Activated CD8-positive, alpha-beta T cell treated with anti-CD3 and anti-CD28 coated beads, Interleukin-2, amount 10 ng/mL, durations not matched to agents 7 days and 5 days (primary cell): ENCODE data around the gene SUGCT. TPM values are rescaled to one million over a fixed set of nuclear protein-coding genes. Genes with fewer than 3 reads are reported as not detected.

Experiments used
- ATAC-seq: fragments of 150-1000 bp; cut with Tn5 transposase; one replicate; pipeline ENCODE4 v1.10.0; 2021; ENCODE audit warnings: moderate library complexity
- CTCF ChIA-PET: fragments of 350-600 bp; sonication (Branson Sonifier 250); formaldehyde crosslinking; loops from one replicate; lab custom pipeline; 2021; ENCODE audit warnings: antibody characterized with exemption; lab: Charles Lee
- POLR2A ChIA-PET: fragments of 350-600 bp; sonication (Branson Sonifier 250); formaldehyde crosslinking; loops from one replicate; lab custom pipeline; 2021; ENCODE audit warnings: antibody characterized with exemption; lab: Charles Lee
- DNase-seq: peaks from one replicate; pipeline ENCODE4 v3.0.0-alpha.2; 2020
- H3K27ac Mint-ChIP-seq: one replicate; pipeline ENCODE4 v1.8.0; 2021; ENCODE audit warnings: mild to moderate bottlenecking, mixed read lengths
- H3K27me3 Mint-ChIP-seq: one replicate; pipeline ENCODE4 v1.8.0; 2021; ENCODE audit warnings: low read depth, mixed read lengths
- H3K36me3 Mint-ChIP-seq: one replicate; pipeline ENCODE4 v1.8.0; 2021; ENCODE audit warnings: low read depth, mixed read lengths
- H3K4me1 Mint-ChIP-seq: one replicate; pipeline ENCODE4 v1.8.0; 2021; ENCODE audit warnings: low read depth, mixed read lengths
- H3K4me3 Mint-ChIP-seq: one replicate; pipeline ENCODE4 v1.8.0; 2021; ENCODE audit warnings: mild to moderate bottlenecking, mixed read lengths
- H3K9me3 Mint-ChIP-seq: one replicate; pipeline ENCODE4 v1.8.0; 2022; ENCODE audit warnings: mixed read lengths; ENCODE audit not compliant: insufficient read depth
- total RNA-seq, 2 experiments: library from RNA; stranded (reverse); gene quantifications; one replicate each; pipeline ENCODE4 v1.2.3, GENCODE V29; 2021

The SUGCT gene
- total RNA-seq, 2 experiments from 2014 or later: 0.44 TPM; not detected in 1

DNA sequence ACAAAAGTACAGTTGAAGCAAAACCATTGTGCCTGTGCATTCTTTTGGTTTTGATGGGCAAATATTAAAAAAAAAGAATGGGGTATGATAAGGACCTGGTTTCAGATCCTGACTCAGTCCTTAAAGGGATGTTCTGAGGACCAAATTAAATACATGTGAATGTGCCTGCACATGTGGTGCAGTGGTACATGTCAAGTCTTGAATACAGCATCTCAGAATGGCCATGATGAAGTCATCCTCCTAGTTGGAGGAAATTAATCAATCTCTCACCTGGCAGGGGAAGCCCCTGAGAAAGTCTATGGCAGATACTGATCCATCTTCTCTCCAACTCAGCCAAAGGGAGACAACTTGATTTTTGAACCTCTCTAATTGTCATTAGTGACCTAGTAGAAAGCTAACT is 207.0 kb downstream of the SUGCT start:
- ChIA-PET POLR2A (no interaction called here), CTCF (no interaction called here)
- H3K27me3 Mint-ChIP-seq: no peaks in the 10 kb centered on the region
- no peak overlapping the region for H3K27ac Mint-ChIP-seq
- no peaks in the 10 kb centered on the region for H3K36me3 Mint-ChIP-seq
- H3K4me1 Mint-ChIP-seq: no peaks in the 10 kb centered on the region
- DNase-seq (no peak), ATAC-seq (no peak)
- H3K9me3 Mint-ChIP-seq: peaks cover 8% of the 10 kb centered on the region
- no peak overlapping the region for H3K4me3 Mint-ChIP-seq

DNA sequence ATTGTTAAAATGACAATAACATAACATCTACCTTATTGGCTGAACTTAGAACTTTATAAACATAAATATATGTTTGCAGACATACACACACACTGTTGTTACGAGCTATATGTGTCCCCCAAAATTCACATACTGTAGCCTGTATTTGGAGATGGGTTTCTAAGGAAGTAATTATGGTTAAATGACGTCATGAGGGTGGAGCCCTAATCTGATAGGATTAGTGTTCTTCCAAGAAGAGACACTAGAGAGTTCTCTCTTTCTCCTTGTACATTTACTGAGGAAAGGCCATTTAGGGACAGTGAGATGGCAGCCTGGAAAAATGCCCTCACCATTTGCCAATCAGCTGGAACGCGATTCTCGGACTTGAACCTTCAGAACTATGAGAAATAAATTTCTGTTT is 211.7 kb downstream of the SUGCT start:
- Mint-ChIP-seq H3K9me3 (no peaks in the 10 kb centered on the region), H3K36me3 (no peaks in the 10 kb centered on the region), H3K27me3 (no peaks in the 10 kb centered on the region), H3K4me1 (no peaks in the 10 kb centered on the region), H3K4me3 (no peak overlapping the region), H3K27ac (no peak overlapping the region)
- DNase-seq: no peak
- CTCF ChIA-PET: no interaction called here
- no peak for ATAC-seq
- POLR2A ChIA-PET: no interaction called here

DNA sequence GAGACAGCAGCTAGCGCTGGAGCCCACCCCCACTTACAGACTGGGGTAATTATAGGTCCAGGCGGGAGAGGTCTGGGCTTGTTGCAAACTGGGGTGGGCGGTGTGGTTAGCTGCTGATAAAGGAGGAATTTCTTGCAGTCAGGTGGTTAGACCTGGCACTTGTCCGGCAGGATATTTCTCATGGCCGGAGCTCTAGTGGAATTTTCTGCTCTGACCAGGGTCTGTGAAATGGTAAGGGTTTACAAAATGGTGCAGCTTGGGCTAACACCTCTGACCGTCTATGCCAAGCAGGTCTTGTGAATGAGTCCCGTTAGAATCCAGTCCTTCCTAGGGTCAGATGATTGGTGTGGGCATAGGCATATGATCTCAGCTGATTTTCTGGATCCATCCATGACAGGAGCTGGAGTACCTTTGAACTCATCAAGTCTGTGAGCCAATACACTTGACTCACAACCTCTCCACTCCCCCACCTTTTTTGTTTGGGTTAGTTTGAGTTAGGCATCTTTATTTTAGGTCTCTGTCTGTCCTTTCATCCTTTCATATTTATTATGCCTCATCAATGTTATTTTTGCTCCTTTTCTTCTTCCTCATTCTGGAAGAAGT is 213.4 kb downstream of the SUGCT start:
- ATAC-seq (no peak), DNase-seq (no peak)
- Mint-ChIP-seq H3K4me1 (no peaks in the 10 kb centered on the region), H3K4me3 (no peak overlapping the region), H3K27ac (no peak overlapping the region), H3K9me3 (no peaks in the 10 kb centered on the region), H3K36me3 (no peaks in the 10 kb centered on the region), H3K27me3 (no peaks in the 10 kb centered on the region)
- CTCF ChIA-PET: no interaction called here
- POLR2A ChIA-PET: no interaction called here

DNA sequence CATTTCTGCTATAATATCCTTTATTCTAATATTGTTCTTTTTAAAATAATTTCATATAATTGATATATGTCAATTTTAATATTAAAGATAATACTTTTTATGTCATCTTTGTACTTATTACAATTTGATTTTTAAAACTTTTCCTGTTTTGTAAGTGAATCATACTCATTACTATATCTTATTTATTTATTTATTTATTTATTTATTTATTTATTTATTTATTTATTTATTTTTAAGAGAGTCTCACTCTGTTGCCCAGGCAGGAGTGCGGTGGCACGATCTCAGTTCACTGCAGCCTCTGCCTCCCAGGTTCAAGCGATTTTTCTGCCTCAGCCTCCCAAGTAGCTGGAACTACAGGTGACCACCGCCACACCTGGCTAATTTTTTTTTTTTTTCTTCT is 215.3 kb downstream of the SUGCT start:
- no peaks in the 10 kb centered on the region for H3K36me3 Mint-ChIP-seq
- ChIA-PET POLR2A (no interaction called here), CTCF (no interaction called here)
- H3K9me3 Mint-ChIP-seq: no peaks in the 10 kb centered on the region
- no peaks in the 10 kb centered on the region for H3K27me3 Mint-ChIP-seq
- no peaks in the 10 kb centered on the region for H3K4me1 Mint-ChIP-seq
- ATAC-seq: no peak
- no peak overlapping the region for H3K27ac Mint-ChIP-seq
- H3K4me3 Mint-ChIP-seq: no peak overlapping the region
- no peak for DNase-seq

DNA sequence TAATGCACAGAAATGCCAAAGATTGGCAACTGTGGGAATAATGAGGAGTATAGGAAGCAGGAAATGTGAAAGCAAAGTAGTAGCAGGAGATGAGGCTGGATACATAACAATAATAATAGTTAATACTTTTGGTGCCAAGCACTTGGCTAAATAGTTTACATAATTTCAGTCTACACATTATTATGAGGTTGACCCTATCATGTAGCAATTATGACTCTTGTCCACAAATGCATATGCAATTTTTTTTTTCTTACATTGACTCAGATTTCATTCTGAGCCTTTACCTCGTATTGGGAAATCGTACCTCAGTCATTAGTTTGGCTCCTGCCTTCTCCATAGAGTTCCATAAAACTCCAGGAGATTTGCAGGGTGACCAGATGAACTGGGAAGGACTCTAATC is 219.9 kb downstream of the SUGCT start:
- H3K9me3 Mint-ChIP-seq: no peaks in the 10 kb centered on the region
- ATAC-seq (no peak), DNase-seq (no peak)
- CTCF ChIA-PET: no interaction called here
- no peaks in the 10 kb centered on the region for H3K27me3 Mint-ChIP-seq
- H3K36me3 Mint-ChIP-seq: no peaks in the 10 kb centered on the region
- H3K4me3 Mint-ChIP-seq: no peak overlapping the region
- no peak overlapping the region for H3K27ac Mint-ChIP-seq
- H3K4me1 Mint-ChIP-seq: no peaks in the 10 kb centered on the region
- POLR2A ChIA-PET: no interaction called here

DNA sequence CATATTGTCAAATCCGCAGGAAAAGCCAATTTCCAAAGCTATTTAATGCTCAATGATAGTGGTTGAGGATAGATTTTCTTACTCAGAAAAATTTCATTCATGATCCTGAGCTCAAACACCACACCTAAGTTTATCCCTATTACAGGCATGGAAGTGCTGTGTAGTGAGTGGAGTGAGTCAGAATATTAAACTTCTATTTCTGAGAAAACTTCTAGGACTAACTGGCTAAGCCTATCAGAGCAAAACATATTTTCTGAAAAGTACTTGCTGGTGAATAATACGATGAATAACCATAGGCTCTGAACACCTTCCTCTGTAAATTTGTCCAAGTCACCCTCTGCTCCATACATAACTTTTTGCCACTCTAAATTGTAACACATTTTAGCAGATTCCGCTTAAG is 221.5 kb downstream of the SUGCT start:
- Mint-ChIP-seq H3K4me3 (no peak overlapping the region), H3K9me3 (no peaks in the 10 kb centered on the region), H3K27me3 (no peaks in the 10 kb centered on the region), H3K4me1 (no peaks in the 10 kb centered on the region), H3K27ac (no peak overlapping the region), H3K36me3 (no peaks in the 10 kb centered on the region)
- ChIA-PET POLR2A (no interaction called here), CTCF (no interaction called here)
- ATAC-seq: no peak
- DNase-seq: no peak

DNA sequence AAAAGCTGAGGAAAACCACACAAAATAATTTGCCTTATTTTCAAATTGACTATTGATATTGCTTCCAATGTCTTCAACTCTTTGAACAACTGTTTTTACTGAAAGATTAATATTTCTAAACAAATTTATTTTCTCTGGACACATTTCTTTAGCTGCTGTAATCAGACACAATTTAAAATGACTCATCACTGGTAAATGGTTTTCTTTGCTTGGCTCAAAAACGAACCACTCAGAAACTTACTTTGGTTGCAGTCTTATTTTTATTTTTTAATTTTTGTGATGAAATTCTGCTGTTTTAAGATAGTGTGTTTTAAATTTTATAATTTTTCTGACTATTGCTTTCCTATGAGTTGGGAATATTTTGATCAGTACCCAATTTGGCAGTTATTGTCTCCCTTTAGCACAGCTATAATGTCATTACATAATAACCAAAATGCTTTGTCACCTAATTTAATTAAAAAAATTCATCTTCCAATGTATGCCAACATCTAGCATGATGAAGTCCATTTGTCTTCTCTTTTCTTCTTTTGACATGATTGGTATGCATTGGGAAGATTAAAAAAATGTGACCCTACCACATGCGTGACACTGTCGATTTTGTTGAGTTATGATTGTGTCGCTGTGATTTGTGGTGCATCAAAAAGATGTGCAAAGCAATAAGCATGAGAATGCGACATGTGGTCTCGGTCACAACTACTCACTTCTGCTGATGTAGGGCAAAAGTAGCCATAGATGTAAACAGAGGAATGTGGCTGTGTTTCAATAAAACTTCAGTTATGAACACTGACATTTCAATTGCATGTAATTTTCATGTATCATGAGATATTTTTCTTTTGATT is 222.3 kb downstream of the SUGCT start:
- DNase-seq (no peak), ATAC-seq (no peak)
- H3K27me3 Mint-ChIP-seq: no peaks in the 10 kb centered on the region
- H3K27ac Mint-ChIP-seq: no peak overlapping the region
- CTCF ChIA-PET: no interaction called here
- no peaks in the 10 kb centered on the region for H3K9me3 Mint-ChIP-seq
- no peaks in the 10 kb centered on the region for H3K4me1 Mint-ChIP-seq
- POLR2A ChIA-PET: no interaction called here
- H3K36me3 Mint-ChIP-seq: no peaks in the 10 kb centered on the region
- H3K4me3 Mint-ChIP-seq: no peak overlapping the region

DNA sequence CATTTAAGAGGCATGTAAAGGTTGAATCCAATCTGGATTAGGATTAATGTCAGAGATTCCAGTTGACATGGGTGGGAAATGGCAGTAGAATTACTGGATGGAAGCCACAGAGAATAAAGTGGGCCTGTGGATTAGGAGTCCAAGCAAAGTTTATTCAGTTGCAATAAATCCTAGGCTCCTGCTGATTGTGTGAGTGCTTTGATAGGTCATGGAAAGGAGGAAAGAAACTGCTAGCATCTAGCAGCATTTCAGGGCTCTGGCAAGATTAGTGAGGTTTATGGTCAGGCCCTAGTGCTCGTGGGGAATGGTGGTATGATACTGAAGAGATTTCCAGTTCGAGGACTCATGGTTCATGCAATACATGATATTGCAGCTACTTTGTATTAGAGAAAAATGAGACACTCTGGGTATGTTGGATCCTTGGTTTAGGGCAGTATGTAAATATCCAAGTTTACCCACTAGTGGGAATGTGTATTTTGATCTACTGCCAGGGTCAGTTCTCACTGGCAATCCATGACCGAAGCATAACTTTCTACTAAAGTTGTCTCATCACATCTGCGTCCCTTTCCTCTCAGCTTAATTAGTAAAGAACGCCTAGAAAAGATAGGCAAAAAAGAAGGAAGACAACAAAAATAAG is 235.0 kb downstream of the SUGCT start:
- CTCF ChIA-PET: no interaction called here
- DNase-seq (no peak), ATAC-seq (no peak)
- H3K36me3 Mint-ChIP-seq: no peaks in the 10 kb centered on the region
- H3K9me3 Mint-ChIP-seq: no peaks in the 10 kb centered on the region
- no peak overlapping the region for H3K27ac Mint-ChIP-seq
- POLR2A ChIA-PET: no interaction called here
- H3K4me3 Mint-ChIP-seq: no peak overlapping the region
- peaks cover 1% of the 10 kb centered on the region for H3K27me3 Mint-ChIP-seq
- no peaks in the 10 kb centered on the region for H3K4me1 Mint-ChIP-seq

DNA sequence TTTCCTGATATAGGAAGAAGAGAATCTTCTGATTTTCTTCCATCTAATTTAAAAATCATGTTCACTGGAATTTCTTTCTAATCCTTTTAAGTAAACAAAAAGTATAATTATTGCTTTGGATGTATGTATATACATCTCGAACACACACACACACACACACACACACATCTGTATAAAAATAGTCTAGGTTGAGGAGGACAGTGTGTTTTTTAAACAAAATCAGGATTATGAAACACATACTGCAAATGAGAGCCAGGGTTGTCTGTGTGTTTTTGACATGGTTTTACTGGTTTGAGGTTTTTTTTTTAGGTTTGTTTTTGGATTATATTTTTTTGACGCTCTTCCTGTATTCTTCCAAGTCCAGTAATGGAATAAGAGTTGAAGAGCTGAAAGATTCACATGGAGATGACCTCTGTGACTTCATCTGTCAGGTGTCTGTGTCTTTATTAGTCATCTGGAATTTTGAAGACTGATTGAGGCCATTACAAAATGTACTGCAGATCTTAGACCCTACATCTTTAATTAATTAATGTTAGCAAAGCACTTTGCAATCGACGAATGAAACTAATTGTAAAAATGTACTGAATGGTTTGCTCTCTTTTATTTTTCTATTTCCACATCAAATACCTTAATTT is 237.1 kb downstream of the SUGCT start:
- H3K4me3 Mint-ChIP-seq: no peak overlapping the region
- H3K4me1 Mint-ChIP-seq: no peaks in the 10 kb centered on the region
- peaks cover 1% of the 10 kb centered on the region for H3K27me3 Mint-ChIP-seq
- ATAC-seq: no peak
- no peaks in the 10 kb centered on the region for H3K36me3 Mint-ChIP-seq
- ChIA-PET POLR2A (no interaction called here), CTCF (no interaction called here)
- no peak overlapping the region for H3K27ac Mint-ChIP-seq
- DNase-seq: no peak
- H3K9me3 Mint-ChIP-seq: no peaks in the 10 kb centered on the region

DNA sequence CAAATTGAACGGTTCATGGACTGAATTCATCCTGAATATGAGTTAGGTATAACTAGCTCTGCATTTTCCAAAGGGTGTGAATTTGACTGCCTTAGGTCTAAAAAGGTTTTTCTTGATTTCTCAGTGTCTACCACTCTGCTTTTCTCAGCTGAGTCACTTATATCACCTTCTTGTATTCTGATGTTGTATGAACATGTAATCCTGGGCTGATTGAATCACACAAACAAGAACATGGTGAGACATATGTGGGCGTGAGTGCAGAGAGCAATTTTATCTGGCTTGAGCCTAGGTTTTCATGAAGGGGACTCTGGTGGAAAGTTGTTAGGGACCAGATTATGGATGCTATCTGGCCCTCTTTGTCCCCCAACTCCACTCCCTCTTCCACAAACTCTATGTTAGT is 239.8 kb downstream of the SUGCT start:
- Mint-ChIP-seq H3K4me1 (no peaks in the 10 kb centered on the region), H3K36me3 (no peaks in the 10 kb centered on the region), H3K4me3 (no peak overlapping the region), H3K9me3 (no peaks in the 10 kb centered on the region), H3K27me3 (peaks cover 1% of the 10 kb centered on the region), H3K27ac (no peak overlapping the region)
- POLR2A ChIA-PET: no interaction called here
- ATAC-seq (no peak), DNase-seq (no peak)
- CTCF ChIA-PET: no interaction called here

DNA sequence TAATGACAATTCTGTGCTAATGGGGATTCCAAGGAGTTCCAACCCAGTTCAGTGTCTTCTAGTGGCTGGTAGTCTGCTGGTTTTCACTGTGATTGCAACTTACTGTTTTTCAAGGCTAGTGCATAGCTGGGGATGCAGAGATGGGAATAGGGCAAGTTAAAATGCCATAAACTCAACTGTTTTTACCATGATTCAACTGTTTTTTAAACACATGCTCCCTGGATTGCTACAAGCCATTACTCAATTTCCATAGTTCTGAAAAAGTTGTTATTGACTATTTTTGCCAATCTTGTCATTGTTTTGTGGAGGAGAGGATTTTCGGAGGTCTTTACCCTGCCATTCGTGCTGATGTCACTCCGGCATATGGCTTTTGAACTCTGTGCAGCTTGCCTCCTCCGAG is 245.3 kb downstream of the SUGCT start:
- peaks cover 5% of the 10 kb centered on the region for H3K9me3 Mint-ChIP-seq
- no peak for ATAC-seq
- DNase-seq: no peak
- H3K27me3 Mint-ChIP-seq: no peaks in the 10 kb centered on the region
- ChIA-PET POLR2A (no interaction called here), CTCF (no interaction called here)
- H3K27ac Mint-ChIP-seq: no peak overlapping the region
- no peaks in the 10 kb centered on the region for H3K4me1 Mint-ChIP-seq
- H3K4me3 Mint-ChIP-seq: no peak overlapping the region
- no peaks in the 10 kb centered on the region for H3K36me3 Mint-ChIP-seq

DNA sequence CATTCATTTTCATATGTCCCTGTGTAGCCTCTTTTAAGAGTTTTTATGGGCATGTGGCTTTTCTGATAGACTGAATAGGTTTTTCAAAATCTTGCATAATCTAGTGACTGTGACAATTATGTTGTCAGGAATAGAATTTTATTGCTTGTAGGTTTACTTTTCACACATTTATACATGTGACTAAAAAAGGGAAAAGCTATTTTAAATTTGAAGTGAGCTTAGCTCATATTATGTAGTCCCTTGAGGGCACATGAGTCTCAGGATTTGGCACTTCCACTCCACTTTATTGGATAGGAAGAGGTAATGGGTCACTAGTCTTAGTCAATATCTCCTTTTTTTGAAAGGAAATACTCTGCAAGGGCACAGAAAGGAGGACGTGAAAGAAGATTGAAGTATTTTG is 247.3 kb downstream of the SUGCT start:
- Mint-ChIP-seq H3K27me3 (no peaks in the 10 kb centered on the region), H3K9me3 (peaks cover 5% of the 10 kb centered on the region), H3K4me1 (no peaks in the 10 kb centered on the region), H3K4me3 (no peak overlapping the region), H3K36me3 (no peaks in the 10 kb centered on the region), H3K27ac (no peak overlapping the region)
- ChIA-PET POLR2A (no interaction called here), CTCF (no interaction called here)
- DNase-seq (no peak), ATAC-seq (no peak)
